ENCODE results near the gene RHOU.

GRCh38 chr1:228736844-228737445, 1.7 kb downstream of the RHOU start:
- TF ChIP-seq CTCF (conservative IDR thresholded peaks at IDR 0.05 in 1 of 2, IDR thresholded peaks at IDR 0.05 in 1 of 2; ENCODE audit: extremely low read depth in 1 of 2, insufficient read depth in 1 of 2, low read depth in 1 of 2, low read length in 2 of 2): no peak
- peak; percentile 21 for TF ChIP-seq EZH2 (IDR thresholded peaks at IDR 0.05; ENCODE audit: borderline replicate concordance, low read length)

All from mammary epithelial cell (primary cell).